IMR-90 (cell line): ENCODE measurements around the gene IQSEC1. TPM values are rescaled to one million over a fixed set of nuclear protein-coding genes. Genes with fewer than 3 reads are reported as not detected.

Experiments used
- ATAC-seq: fragments of 200-7000 bp; cut with Tn5 transposase; 2 replicates; pipeline ENCODE4 v1.9.1; 2020; ENCODE audit warnings: low read depth, mild to moderate bottlenecking, moderate library complexity
- BruUV-seq: library from RNA; stranded (reverse); fragments of 400-500 nt; replicated peaks from 2 replicates; lab custom pipeline; 2021; lab: Mats Ljungman, UMichigan
- CTCF ChIA-PET: fragments of 300-600 bp; formaldehyde crosslinking; extraction: SDS; loops from one replicate; lab custom pipeline; 2021; ENCODE audit warnings: antibody characterized with exemption; lab: Yijun Ruan, JAX
- POLR2A ChIA-PET: fragments of 300-600 bp; sonication (Branson Sonifier 250); formaldehyde crosslinking; loops from one replicate; lab custom pipeline; 2022; ENCODE audit warnings: antibody characterized with exemption; ENCODE audit not compliant: unreplicated experiment; lab: Charles Lee
- DNase-seq: peaks from one replicate; pipeline ENCODE4 v3.0.0; 2013
- H2AFZ ChIP-seq: replicated peaks from 2 replicates; pipeline ENCODE3; 2013; ENCODE audit warnings: low read length, mild to moderate bottlenecking; ENCODE audit not compliant: poor library complexity
- H2AK5ac ChIP-seq: 2 replicates; pipeline ENCODE4 v1.6.1; 2013; ENCODE audit warnings: low read depth, low read length, inconsistent platforms
- H2AK9ac ChIP-seq: replicated peaks from 2 replicates; pipeline ENCODE3; 2013; ENCODE audit warnings: mild to moderate bottlenecking, low read depth, low read length, moderate library complexity; ENCODE audit not compliant: poor library complexity
- H2BK120ac ChIP-seq: 2 replicates; pipeline ENCODE4 v1.6.1; 2013; ENCODE audit warnings: low read depth, low read length, inconsistent platforms
- H2BK15ac ChIP-seq: 3 replicates; pipeline ENCODE4 v1.6.1; 2013; ENCODE audit warnings: low read depth, low read length, inconsistent platforms
- H2BK20ac ChIP-seq: 2 replicates; pipeline ENCODE4 v1.6.1; 2013; ENCODE audit warnings: low read depth, mild to moderate bottlenecking, inconsistent platforms, low read length, moderate library complexity
- H2BK5ac ChIP-seq: 2 replicates; pipeline ENCODE4 v1.6.1; 2013; ENCODE audit warnings: mild to moderate bottlenecking, low read depth, low read length, inconsistent platforms; ENCODE audit not compliant: poor library complexity, severe bottlenecking
- H3K14ac ChIP-seq: replicated peaks from 2 replicates; pipeline ENCODE4 v1.6.1; 2013; ENCODE audit warnings: low read depth, low read length, inconsistent platforms
- H3K18ac ChIP-seq: 2 replicates; pipeline ENCODE4 v1.6.1; 2013; ENCODE audit warnings: low read depth, low read length, control low read depth
- H3K23ac ChIP-seq: 2 replicates; pipeline ENCODE4 v1.6.1; 2013; ENCODE audit warnings: low read depth, low read length, inconsistent platforms
- H3K27ac ChIP-seq: 2 replicates; pipeline ENCODE4 v1.5.1; 2013; ENCODE audit warnings: mild to moderate bottlenecking, control low read depth, low read length; ENCODE audit not compliant: insufficient read depth
- H3K27me3 ChIP-seq: 2 replicates; pipeline ENCODE4 v1.6.1; 2013; ENCODE audit warnings: low read length; ENCODE audit not compliant: control insufficient read depth, insufficient read depth
- H3K36me3 ChIP-seq: 2 replicates; pipeline ENCODE4 v1.6.1; 2013; ENCODE audit warnings: low read length, mixed read lengths; ENCODE audit not compliant: control insufficient read depth, insufficient read depth
- H3K4ac ChIP-seq: 2 replicates; pipeline ENCODE4 v1.6.1; 2013; ENCODE audit warnings: low read depth, low read length, inconsistent platforms
- H3K4me1 ChIP-seq: 2 replicates; pipeline ENCODE4 v1.6.1; 2013; ENCODE audit warnings: low read length, mixed read lengths; ENCODE audit not compliant: control insufficient read depth, insufficient read depth
- H3K4me2 ChIP-seq: 2 replicates; pipeline ENCODE4 v1.6.1; 2013; ENCODE audit warnings: low read depth, mild to moderate bottlenecking, control low read depth, low read length, moderate library complexity
- H3K4me3 ChIP-seq: 2 replicates; pipeline ENCODE4 v1.5.1; 2013; ENCODE audit warnings: low read depth, mild to moderate bottlenecking, control low read depth, low read length, moderate library complexity; ENCODE audit not compliant: insufficient read depth
- H3K56ac ChIP-seq: 2 replicates; pipeline ENCODE4 v1.6.1; 2013; ENCODE audit warnings: low read length, inconsistent platforms; ENCODE audit not compliant: insufficient read depth; ENCODE audit errors: extremely low read depth
- H3K79me1 ChIP-seq, 2 experiments: 2 replicates each; pipeline ENCODE4 v1.6.1; 2013; ENCODE audit warnings: low read length in 2 of 2, inconsistent platforms in 1 of 2, low read depth in 1 of 2
- H3K9ac ChIP-seq: 2 replicates; pipeline ENCODE4 v1.6.1; 2013; ENCODE audit warnings: low read depth, low read length, control low read depth
- H3K9me1 ChIP-seq: 2 replicates; pipeline ENCODE4 v1.6.1; 2013; ENCODE audit warnings: low read length, inconsistent platforms; ENCODE audit not compliant: insufficient read depth
- H3K9me3 ChIP-seq: 2 replicates; pipeline ENCODE4 v1.6.1; 2013; ENCODE audit warnings: low read length; ENCODE audit not compliant: control insufficient read depth, insufficient read depth
- H4K20me1 ChIP-seq: 2 replicates; pipeline ENCODE4 v1.6.1; 2013; ENCODE audit warnings: low read length, inconsistent platforms; ENCODE audit not compliant: insufficient read depth
- H4K5ac ChIP-seq: 2 replicates; pipeline ENCODE4 v1.6.1; 2013; ENCODE audit warnings: mild to moderate bottlenecking, low read depth, low read length, control low read depth
- H4K8ac ChIP-seq, 2 experiments: 2 replicates each; pipeline ENCODE4 v1.6.1; 2013; ENCODE audit warnings: low read depth in 2 of 2, low read length in 2 of 2, control low read depth in 1 of 2, inconsistent platforms in 1 of 2
- H4K91ac ChIP-seq: 2 replicates; pipeline ENCODE4 v1.6.1; 2013; ENCODE audit warnings: low read depth, low read length, inconsistent platforms; ENCODE audit not compliant: insufficient read depth
- BHLHE40 ChIP-seq: fragments of 150-350 bp; IDR thresholded peaks from 2 replicates; pipeline ENCODE4 v1.6.1; 2016; ENCODE audit warnings: mild to moderate bottlenecking, low read depth, low read length
- CEBPB ChIP-seq: IDR thresholded peaks from 2 replicates; pipeline ENCODE4 v1.6.1; 2012; ENCODE audit warnings: low read depth, low read length, improper control_type of control experiment
- ELK1 ChIP-seq: fragments of 150-350 bp; IDR thresholded peaks from 2 replicates; pipeline ENCODE4 v1.6.1; 2016; ENCODE audit warnings: low read depth, mild to moderate bottlenecking, low read length, moderate library complexity, borderline replicate concordance
- FOS ChIP-seq: fragments of 150-350 bp; IDR thresholded peaks from 2 replicates; pipeline ENCODE4 v1.6.1; 2016; ENCODE audit warnings: low read depth, low read length
- MAFK ChIP-seq: IDR thresholded peaks from 2 replicates; pipeline ENCODE4 v1.6.1; 2012; ENCODE audit warnings: low read depth, low read length, improper control_type of control experiment
- MXI1 ChIP-seq: IDR thresholded peaks from 2 replicates; pipeline ENCODE4 v1.6.1; 2012; ENCODE audit warnings: low read depth, mild to moderate bottlenecking, low read length, moderate library complexity, borderline replicate concordance
- POLR2A ChIP-seq: IDR thresholded peaks from 2 replicates; pipeline ENCODE4 v1.6.1; 2012; ENCODE audit warnings: mild to moderate bottlenecking, low read depth, low read length
- RAD21 ChIP-seq: IDR thresholded peaks from 2 replicates; pipeline ENCODE4 v1.6.1; 2012; ENCODE audit warnings: low read length, improper control_type of control experiment
- RCOR1 ChIP-seq: IDR thresholded peaks from 2 replicates; pipeline ENCODE4 v1.6.1; 2012; ENCODE audit warnings: mild to moderate bottlenecking, low read length, improper control_type of control experiment; ENCODE audit not compliant: insufficient replicate concordance
- RFX5 ChIP-seq: IDR thresholded peaks from 2 replicates; pipeline ENCODE4 v1.8.0; 2012; ENCODE audit warnings: low read depth, mild to moderate bottlenecking, low read length, moderate library complexity
- USF2 ChIP-seq: fragments of 150-350 bp; IDR thresholded peaks from 2 replicates; pipeline ENCODE4 v1.6.1; 2017; ENCODE audit warnings: mild to moderate bottlenecking, antibody characterized with exemption, low read length, low read depth
- WGBS, 2 experiments: methylation state at CpG; one replicate each; pipeline versions ENCODE4 v1.1.5 to v1.1.7; 2013; ENCODE audit warnings: missing lambda C conversion rate in 2 of 2; ENCODE audit not compliant: insufficient read length in 1 of 2; ENCODE audit errors: extremely low coverage in 2 of 2; 5-methylcytosine and 5-hydroxymethylcytosine counted together
- dilution Hi-C: fragments of 300-500 bp; cut with HindIII; formaldehyde crosslinking; loops from one replicate; pipeline ENCODE4 v1.14.3; 2018; ENCODE audit warnings: low sequenced_read_pairs; ENCODE audit not compliant: unreplicated experiment
- in situ Hi-C: fragments of 300-500 bp; cut with MboI; formaldehyde crosslinking; loops from 3 replicates; pipeline ENCODE4 v1.14.3; 2019; ENCODE audit warnings: low sequenced_read_pairs, inconsistent platforms, mixed read lengths
- intact Hi-C: fragments of 100-400 bp; cut with micrococcal nuclease; formaldehyde crosslinking; loops from 2 replicates; pipeline ENCODE4 v1.10.0; 2022
- polyA plus RNA-seq, 3 experiments: library from polyadenylated mRNA; depleted of rRNA; stranded (reverse); fragments of >200 nt; gene quantifications; 2 replicates each; pipeline ENCODE4 v1.2.3, GENCODE V29; 2012; ENCODE audit warnings: low replicate concordance in 1 of 3
- total RNA-seq: library from RNA; depleted of rRNA; stranded (reverse); fragments of >200 nt; gene quantifications from 2 replicates; pipeline ENCODE4 v1.2.3, GENCODE V29; 2012

Gene IQSEC1
- total and polyA plus RNA-seq, 2 of the 4 experiments (the other 2 are of a cell fraction): 5.9 to 11.9 TPM

- TF ChIP-seq POLR2A (no peak), FOS (no peak)
Observed at GRCh38 chr3:12886736-12887135, 186.5 kb downstream of the IQSEC1 start (continued).

- Histone ChIP-seq H3K23ac (no peak overlapping the region), H3K36me3 (no peaks in the 10 kb centered on the region), H3K4ac (no peak overlapping the region), H2BK5ac (no peak overlapping the region), H2AK5ac (no peak overlapping the region), H3K18ac (no peak overlapping the region), H2BK15ac (no peak overlapping the region), H3K79me1 (no peaks in the 10 kb centered on the region), H3K4me1 (no peaks in the 10 kb centered on the region; the same call in 1 of the 2 replicates), H3K14ac (no peak overlapping the region), H3K27me3 (peaks cover 29% of the 10 kb centered on the region), H4K91ac (no peak overlapping the region), H3K9ac (no peak overlapping the region), H2AFZ (peak overlapping the region; percentile 67), H4K5ac (no peak overlapping the region), H2BK20ac (no peak overlapping the region), H3K4me3 (no peak overlapping the region), H2BK120ac (no peak overlapping the region), H4K20me1 (no peaks in the 10 kb centered on the region), H3K56ac (no peak overlapping the region), H3K4me2 (no peak overlapping the region), H3K9me3 (no peaks in the 10 kb centered on the region), H4K8ac (no peak overlapping the region), H2AK9ac (no peak overlapping the region), H3K27ac (no peak overlapping the region), H3K9me1 (peaks cover 3% of the 10 kb centered on the region; the same call in 1 of the 2 replicates)
- BruUV-seq: no TSS peak
- DNase-seq (no peak), ATAC-seq (no peak)
- WGBS, 2 experiments: 88% methylated on average over 1 of the region's 10 CpGs; no CpG with 5 or more reads in 1 of the 2 experiments
- POLR2A ChIA-PET: no interaction called here
- intact Hi-C loops: no loop called here
- dilution Hi-C loops: no loop called here
- no peak for TF ChIP-seq MAFK
- TF ChIP-seq MXI1: no peak
- TF ChIP-seq BHLHE40: no peak
- no peak for TF ChIP-seq RFX5
- TF ChIP-seq FOS: no peak
- TF ChIP-seq RCOR1: no peak
- no peak for TF ChIP-seq RAD21
- no peak for TF ChIP-seq CEBPB
- TF ChIP-seq ELK1: no peak
- no peak for TF ChIP-seq USF2
- no peak for TF ChIP-seq POLR2A
- CTCF ChIA-PET: no interaction called here
- in situ Hi-C loops: loop anchor here (25.0 kb wide), 1 partner anchor 749 kb away; no protein-coding TSS in a partner anchor
Observed at GRCh38 chr3:12886106-12886679, 187.0 kb downstream of the IQSEC1 start.
